ENCODE data around the gene NOSTRIN. TPM values are rescaled to one million over a fixed set of nuclear protein-coding genes. Genes with fewer than 3 reads are reported as not detected.
A peak's percentile ranks its signal among the peaks of the same experiment; 100 is the strongest.
"Not testable (repeated sequence)": the region's sequence is repeated elsewhere in the genome, so short reads cannot be mapped to it uniquely, and the experiment has no call there.

The NOSTRIN gene
- polyA plus RNA-seq, 4 donors: 26.3 to 36.1 (median 33.8) TPM

- not testable (repeated sequence) for DNase-seq (ENCODE audit: low read depth in 4 of 4, low spot score in 3 of 4)
These were observed 64.7 kb downstream of the NOSTRIN start for GRCh38 chr2:168867164-168867563.

GRCh38 chr2:168870369-168870768 is 67.9 kb downstream of the NOSTRIN start:
- not testable (repeated sequence) for DNase-seq (ENCODE audit: low read depth in 4 of 4, low spot score in 3 of 4)

- not testable (repeated sequence) for DNase-seq (ENCODE audit: low read depth in 4 of 4, low spot score in 3 of 4)
These were observed 68.4 kb downstream of the NOSTRIN start for GRCh38 chr2:168870824-168871223.

- DNase-seq (ENCODE audit: low read depth in 4 of 4, low spot score in 3 of 4): no peak
These were observed 72.1 kb downstream of the NOSTRIN start for GRCh38 chr2:168874368-168875054.

- DNase-seq (ENCODE audit: low read depth in 4 of 4, low spot score in 3 of 4): not testable (repeated sequence)
These were observed 79.7 kb downstream of the NOSTRIN start for GRCh38 chr2:168882163-168882562.

DNA sequence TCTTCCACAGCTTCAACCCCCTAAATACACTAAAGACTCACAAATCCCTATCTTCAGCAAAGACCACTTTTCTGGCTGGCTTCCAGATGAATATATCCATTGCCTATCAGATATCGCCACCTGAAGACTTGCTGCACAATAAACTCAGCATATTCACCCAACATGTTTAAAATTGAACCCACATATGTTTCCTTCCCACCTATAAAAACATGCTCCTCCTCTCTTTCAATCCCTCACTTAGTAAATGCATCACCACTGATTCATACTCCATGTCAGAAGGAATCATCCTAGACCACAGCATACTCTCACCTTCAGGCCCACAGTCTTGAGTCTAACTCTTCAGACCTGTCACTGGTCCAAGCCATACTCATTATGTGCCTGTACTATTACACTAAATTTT is 82.5 kb downstream of the NOSTRIN start:
- DNase-seq (ENCODE audit: low read depth in 4 of 4, low spot score in 3 of 4): no peak

DNA sequence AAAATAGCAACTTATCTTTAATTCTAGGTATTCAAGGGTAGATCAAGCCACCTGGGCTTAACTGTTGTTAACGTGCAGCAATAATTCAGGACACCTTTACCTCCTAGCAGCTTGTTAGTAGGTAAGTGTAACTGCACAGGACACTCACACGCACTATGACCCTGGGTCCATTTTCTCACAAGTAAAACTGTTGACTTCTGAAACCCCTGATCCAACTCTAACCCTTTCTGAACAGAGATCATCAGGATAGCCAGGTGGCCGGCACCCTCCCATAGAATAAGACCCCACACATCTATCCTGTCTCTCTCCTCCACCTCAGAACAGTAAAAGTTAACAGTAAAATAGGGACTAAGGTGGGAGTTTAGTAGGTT is 87.2 kb downstream of the NOSTRIN start:
- DNase-seq (ENCODE audit: low read depth in 4 of 4, low spot score in 3 of 4): no peak

DNA sequence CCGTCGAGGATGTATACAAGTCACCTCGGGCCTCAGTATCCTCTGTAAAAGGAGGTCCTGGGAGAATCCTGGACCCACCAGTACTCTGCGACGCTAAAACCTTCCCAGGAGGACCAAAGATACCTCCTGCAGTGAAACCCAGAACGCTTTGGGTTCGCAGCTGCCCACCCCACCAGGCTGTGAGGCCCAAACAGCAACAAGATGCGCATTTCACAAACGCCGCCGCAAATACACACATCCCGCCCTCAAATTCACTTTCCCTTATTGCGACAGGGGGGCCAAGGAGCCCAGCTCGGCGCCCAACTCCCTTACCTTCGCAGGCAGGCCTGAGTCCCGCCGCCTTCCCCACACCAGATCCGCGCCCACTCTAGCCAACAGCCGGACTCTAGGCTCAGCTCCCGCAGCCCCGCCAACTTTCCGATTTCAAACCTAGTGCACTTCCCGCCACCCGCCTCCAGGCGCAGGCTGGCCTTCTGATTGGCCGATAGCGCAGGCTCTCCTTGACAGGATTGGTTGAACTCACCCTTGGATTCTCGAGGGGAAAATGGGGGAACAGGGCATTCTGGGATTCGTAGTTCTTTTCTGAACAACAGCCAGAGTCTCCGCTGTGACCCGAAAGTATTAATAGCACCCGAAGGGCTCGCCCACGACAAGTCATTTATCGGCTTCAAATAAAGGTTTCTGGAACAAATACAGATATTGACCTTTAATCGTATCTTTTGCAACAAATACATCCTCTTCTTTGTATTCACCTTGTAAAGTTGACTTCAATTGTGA is 87.8 kb downstream of the NOSTRIN start, which contains the start of gene SPC25:
Gene SPC25 (minus strand): TSS at position 425 of the 777 bp plus-strand sequence. CDS start 911 bp downstream, outside the sequence.
- DNase-seq (ENCODE audit: low read depth in 4 of 4, low spot score in 3 of 4): peak; percentile 79 to 86 (median 84)

DNA sequence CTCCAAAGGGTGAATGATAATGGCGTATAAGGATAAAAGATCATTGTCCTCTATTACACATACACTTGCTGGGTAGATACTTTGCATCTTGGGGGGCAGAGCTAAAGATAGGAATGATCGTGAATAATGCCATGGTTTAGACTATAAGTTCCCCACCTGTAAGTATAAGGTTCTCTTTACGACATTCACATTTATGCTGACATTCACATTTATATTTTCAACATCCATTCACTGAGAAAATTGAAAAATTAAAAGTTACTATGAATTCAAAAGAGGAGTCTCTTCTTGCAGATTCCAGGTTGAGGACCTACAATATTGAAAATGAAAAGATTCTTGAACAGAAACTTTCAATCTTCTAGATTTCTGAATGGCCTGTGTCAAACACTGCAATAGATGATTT is 89.9 kb downstream of the NOSTRIN start:
- no peak for DNase-seq (ENCODE audit: low read depth in 4 of 4, low spot score in 3 of 4)

DNA sequence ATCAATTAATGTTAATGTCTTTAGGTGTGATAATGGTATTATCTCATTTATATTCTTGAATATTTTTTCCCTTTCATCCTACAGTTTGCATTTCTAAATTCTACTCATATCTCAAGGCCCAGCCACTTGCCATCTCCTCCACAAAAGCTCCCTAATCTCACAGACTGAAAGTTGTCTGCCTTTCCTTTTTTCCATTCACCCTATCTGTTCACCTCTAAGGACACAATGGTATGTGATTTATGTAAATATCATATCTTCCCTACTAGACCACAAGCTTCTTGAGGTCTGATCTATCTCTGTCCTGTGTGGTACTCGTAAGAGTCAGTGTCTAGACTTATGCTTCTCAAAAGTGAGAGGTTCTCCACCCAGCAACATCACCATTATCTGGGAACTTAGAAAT is 91.7 kb downstream of the NOSTRIN start:
- DNase-seq (ENCODE audit: low read depth in 4 of 4, low spot score in 3 of 4): no peak

- DNase-seq (ENCODE audit: low read depth in 4 of 4, low spot score in 3 of 4): no peak
These were observed 92.3 kb downstream of the NOSTRIN start for GRCh38 chr2:168894720-168895119.

GRCh38 chr2:168895771-168896170 is 93.3 kb downstream of the NOSTRIN start:
- DNase-seq (ENCODE audit: low read depth in 4 of 4, low spot score in 3 of 4): no peak

DNA sequence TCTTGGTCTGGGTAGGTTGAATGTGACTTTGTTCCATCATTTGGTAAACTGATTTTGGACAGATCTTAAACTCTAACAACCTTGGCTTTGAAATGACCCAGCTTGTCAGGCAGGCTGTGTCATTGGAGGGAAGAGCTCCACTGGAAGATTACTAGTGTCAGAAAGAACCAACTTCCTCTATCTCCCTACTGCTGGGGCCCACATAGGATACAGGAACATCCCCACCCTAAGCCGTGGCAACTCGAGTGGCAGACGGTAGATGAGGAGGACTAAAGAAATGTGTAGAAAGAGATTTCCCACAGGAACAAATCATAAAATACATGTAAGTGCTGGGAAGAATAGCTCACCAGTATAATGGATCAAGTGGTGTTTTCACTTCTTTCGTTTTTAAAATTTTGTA is 94.3 kb downstream of the NOSTRIN start:
- no peak for DNase-seq (ENCODE audit: low read depth in 4 of 4, low spot score in 3 of 4)

- no peak for DNase-seq (ENCODE audit: low read depth in 4 of 4, low spot score in 3 of 4)
These were observed 95.0 kb downstream of the NOSTRIN start for GRCh38 chr2:168897449-168897848.

DNA sequence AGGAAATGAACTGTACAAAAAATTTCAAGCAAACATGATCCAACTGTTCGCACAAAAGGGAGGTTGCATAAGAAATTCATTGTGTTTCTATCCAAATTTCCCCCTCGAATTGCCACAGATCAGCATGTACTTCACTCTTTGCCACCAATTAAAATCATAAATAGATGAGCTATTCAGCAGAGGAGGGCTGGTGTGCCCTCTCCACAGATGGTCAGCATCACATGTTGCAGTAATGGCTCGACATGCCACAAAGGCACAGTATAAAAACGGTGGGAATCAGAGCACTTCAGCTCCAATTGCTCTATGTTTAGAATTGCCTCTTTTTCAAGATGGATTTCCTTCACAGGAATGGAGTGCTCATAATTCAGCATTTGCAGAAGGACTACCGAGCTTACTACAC is 98.6 kb downstream of the NOSTRIN start, which contains the start of gene G6PC2:
Gene G6PC2 (plus strand): TSS at position 289 of the 400 bp plus-strand sequence. CDS start 41 bp downstream, at position 330.
- DNase-seq (ENCODE audit: low read depth in 4 of 4, low spot score in 3 of 4): no peak

DNA sequence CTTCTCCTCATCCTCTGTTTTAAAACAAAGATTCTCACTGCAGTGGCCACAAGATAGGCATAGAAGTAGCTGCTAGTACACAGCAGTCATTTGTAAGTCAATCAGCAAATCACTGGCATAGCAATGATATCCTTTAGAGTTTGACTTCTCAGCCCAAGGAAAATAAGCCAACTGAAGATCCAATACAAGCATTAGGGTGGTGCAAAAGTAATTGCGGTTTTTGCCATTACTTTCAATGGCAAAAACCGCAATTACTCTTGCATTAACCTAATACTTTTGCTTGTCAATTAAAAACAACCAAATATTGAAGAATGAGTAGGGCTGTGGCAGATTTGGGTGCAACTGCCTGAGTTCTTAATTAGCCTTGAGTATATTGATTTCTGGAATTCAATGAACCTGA is 101.5 kb downstream of the NOSTRIN start:
- no peak for DNase-seq (ENCODE audit: low read depth in 4 of 4, low spot score in 3 of 4)

GRCh38 chr2:168904358-168904757 is 101.9 kb downstream of the NOSTRIN start:
- DNase-seq (ENCODE audit: low read depth in 4 of 4, low spot score in 3 of 4): no peak

DNA sequence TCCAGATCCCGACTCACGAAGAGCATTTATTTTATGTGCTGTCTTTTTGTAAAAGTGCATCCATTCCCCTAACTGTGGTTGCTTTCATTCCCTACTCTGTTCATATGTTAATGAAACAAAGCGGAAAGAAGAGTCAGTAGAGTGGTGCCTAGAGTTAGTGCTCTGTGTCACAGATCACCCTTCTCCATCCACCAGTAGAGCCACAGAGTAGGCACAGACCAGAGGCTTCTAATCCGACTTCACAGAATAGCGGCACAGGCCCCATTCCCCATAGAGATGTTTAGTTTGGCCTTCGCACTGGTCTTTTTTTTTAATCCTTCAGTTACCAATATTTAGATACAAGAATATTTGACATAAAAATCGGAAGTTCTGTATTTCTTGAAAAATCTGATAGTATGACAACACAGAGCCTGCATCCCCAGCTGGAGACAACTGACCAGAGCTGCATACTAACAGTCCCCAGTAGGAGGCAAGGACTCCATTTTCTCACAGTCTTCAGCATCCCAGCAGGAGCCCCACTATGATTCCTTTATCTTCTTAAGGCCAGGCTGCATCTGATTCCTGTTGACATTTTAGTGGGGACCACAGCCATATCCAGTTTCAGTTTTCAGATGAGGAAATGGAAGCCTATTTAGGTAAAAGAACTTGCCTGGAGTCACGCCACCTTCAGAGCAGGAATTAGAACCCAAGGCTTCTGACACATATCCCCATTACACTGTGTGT is 105.7 kb downstream of the NOSTRIN start:
- DNase-seq (ENCODE audit: low read depth in 4 of 4, low spot score in 3 of 4): no peak

DNA sequence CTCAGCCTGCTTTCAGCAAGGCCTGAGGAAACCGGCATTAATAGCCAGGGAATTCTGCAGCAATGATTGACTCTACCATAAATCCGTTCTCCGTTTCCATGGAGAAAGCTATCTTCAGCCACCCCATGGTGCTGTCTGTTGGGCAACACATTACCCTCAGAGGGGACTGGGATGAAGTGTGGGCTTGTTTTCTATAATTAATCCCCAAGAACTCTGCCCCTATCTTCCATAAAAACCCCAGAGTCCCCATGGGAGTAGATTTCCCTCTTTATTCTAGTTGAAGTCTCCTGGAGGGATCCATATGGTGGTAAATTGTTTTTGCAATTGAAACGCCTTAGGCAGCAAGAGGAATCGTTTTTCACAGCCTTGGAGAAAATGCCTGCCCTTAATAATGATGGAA is 107.9 kb downstream of the NOSTRIN start:
- DNase-seq (ENCODE audit: low read depth in 4 of 4, low spot score in 3 of 4): no peak

GRCh38 chr2:168912466-168912865 is 110.0 kb downstream of the NOSTRIN start:
- DNase-seq (ENCODE audit: low read depth in 4 of 4, low spot score in 3 of 4): no peak

GRCh38 chr2:168912901-168913369 is 110.5 kb downstream of the NOSTRIN start:
- DNase-seq (ENCODE audit: low read depth in 4 of 4, low spot score in 3 of 4): no peak

Data from right renal pelvis (tissue), 4 donors.